H1 (cell line): Measurements from ENCODE around the gene PDE6B. TPM values are rescaled to one million over a fixed set of nuclear protein-coding genes. Genes with fewer than 3 reads are reported as not detected.

Experiments
- ATF2 ChIP-seq: IDR thresholded peaks from 2 replicates; pipeline ENCODE4 v1.6.1; 2012; ENCODE audit warnings: low read length, inconsistent platforms
- CTCF ChIP-seq, 3 experiments: IDR thresholded peaks; 1 replicate in 2 of 3; 2 replicates in 1 of 3; pipeline versions ENCODE4 v1.5.1 to v1.6.1; 2011; ENCODE audit warnings: low read length in 3 of 3, mild to moderate bottlenecking in 3 of 3, inconsistent platforms in 2 of 3, low read depth in 1 of 3, moderate library complexity in 1 of 3; ENCODE audit not compliant: insufficient read depth in 1 of 3; ENCODE audit errors: control extremely low read depth in 1 of 3
- polyA plus RNA-seq, 7 experiments: library from polyadenylated mRNA; depleted of rRNA in 3 of 7; stranded (reverse) in 5 of 7; unstranded in 2 of 7; fragments of >200 nt in 5 of 7; fragments of 200-250 nt in 2 of 7; gene quantifications; 1 replicate in 5 of 7; 2 replicates in 1 of 7; 4 replicates in 1 of 7; pipeline versions ENCODE4 v1.2.1 to v1.2.3, GENCODE V29; 2011 to 2013; ENCODE audit warnings: missing spikeins in 2 of 7, mixed read lengths in 2 of 7
- total RNA-seq: library from RNA; stranded (reverse); fragmentation: NEBNext Ultra II Directional; extraction: Animal tissue kit (Norgen Biotek cat#: 25700); gene quantifications from 2 replicates; pipeline ENCODE4 v1.2.1, GENCODE V29; 2021

Gene PDE6B
- total and polyA plus RNA-seq, 2 of the 8 experiments (the other 6 are each of a cell fraction or from before 2014, with no cell fraction given) = 4.1 to 8.4 TPM

- TF ChIP-seq CTCF (IDR thresholded peaks at IDR 0.05; ENCODE audit: control extremely low read depth in 1 of 3, insufficient read depth in 1 of 3, low read depth in 1 of 3, low read length in 3 of 3) (no peak), ATF2 (no peak)
Measured at GRCh38 chr4:718460-718859, 93.1 kb downstream of the PDE6B start (continued).

Other genes with a start within 250 kb of the PDE6B start
- gene ZNF721, start 126.4 kb upstream of the PDE6B start, total RNA-seq = 110 and 117 TPM in 2 replicates
- gene ZNF721, start 126.4 kb upstream of the PDE6B start, polyA plus RNA-seq (2011; rRNA removed) = 7.1 and 12.6 TPM in 2 replicates
- gene PIGG, start 126.4 kb upstream of the PDE6B start, total RNA-seq = 34.8 and 42.2 TPM in 2 replicates
- 43.3 and 52.9 TPM in 2 replicates for gene PIGG, start 126.4 kb upstream of the PDE6B start, polyA plus RNA-seq (2011; rRNA removed)
- gene TMEM271, start 49.3 kb upstream of the PDE6B start, total RNA-seq = 0.35 TPM in 1 of 2 replicates, not detected in the other
- 0.08 and 0.14 TPM in 2 replicates for gene TMEM271, start 49.3 kb upstream of the PDE6B start, polyA plus RNA-seq (2011; rRNA removed)
- gene ATP5ME, start 48.7 kb downstream of the PDE6B start, total RNA-seq = 375 and 413 TPM in 2 replicates
- gene ATP5ME, start 48.7 kb downstream of the PDE6B start, polyA plus RNA-seq (2011; rRNA removed) = 450 and 538 TPM in 2 replicates
- gene MYL5, start 49.0 kb downstream of the PDE6B start, total RNA-seq = 5.5 and 5.7 TPM in 2 replicates
- 6.3 and 6.8 TPM in 2 replicates for gene MYL5, start 49.0 kb downstream of the PDE6B start, polyA plus RNA-seq (2011; rRNA removed)
- 5.7 and 8.8 TPM in 2 replicates for gene SLC49A3, start 63.6 kb downstream of the PDE6B start, total RNA-seq
- gene SLC49A3, start 63.6 kb downstream of the PDE6B start, polyA plus RNA-seq (2011; rRNA removed) = 5.0 and 6.7 TPM in 2 replicates
- 49.7 and 52.9 TPM in 2 replicates for gene PCGF3, start 80.3 kb downstream of the PDE6B start, total RNA-seq
- gene PCGF3, start 80.3 kb downstream of the PDE6B start, polyA plus RNA-seq (2011; rRNA removed) = 52.7 and 67.4 TPM in 2 replicates
- gene CPLX1, start 200.6 kb downstream of the PDE6B start, total RNA-seq = 0.56 and 0.67 TPM in 2 replicates
- gene CPLX1, start 200.6 kb downstream of the PDE6B start, polyA plus RNA-seq (2011; rRNA removed) = 0.32 and 1.3 TPM in 2 replicates